GM18870 (cell line): ENCODE results near the gene PLET1.
"Not testable (repeated sequence)": the region's sequence is repeated elsewhere in the genome, so short reads cannot be mapped to it uniquely, and the experiment has no call there.

Experiments
- ATAC-seq: cut with Tn5 transposase; IDR thresholded peaks from one replicate; pipeline ENCODE4 v1.9.1; 2021; ENCODE audit warnings: moderate library complexity; ENCODE audit not compliant: unreplicated experiment

Gene PLET1

DNA sequence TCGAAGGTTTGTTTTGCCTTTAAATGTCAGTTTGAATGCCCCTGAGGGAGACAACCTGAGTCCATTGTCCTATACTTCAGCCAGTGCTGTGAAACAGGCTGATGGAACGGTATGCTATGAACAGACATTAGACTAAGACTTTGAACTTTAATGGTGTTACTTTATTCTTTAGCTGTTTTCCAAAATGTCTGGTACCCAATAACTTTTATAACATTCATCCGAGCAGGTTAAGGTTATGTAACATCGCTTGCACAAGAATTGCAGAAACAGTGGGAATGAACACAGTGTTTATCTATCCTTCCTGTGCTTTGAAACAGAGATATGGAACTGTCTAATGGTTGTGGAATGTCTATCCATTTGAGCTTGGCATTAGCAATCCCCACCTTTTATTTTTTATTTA is 46.9 kb downstream of the PLET1 start:
- no peak for ATAC-seq

- ATAC-seq: no peak
Observed at GRCh38 chr11:112212710-112213109, 48.0 kb downstream of the PLET1 start.

DNA sequence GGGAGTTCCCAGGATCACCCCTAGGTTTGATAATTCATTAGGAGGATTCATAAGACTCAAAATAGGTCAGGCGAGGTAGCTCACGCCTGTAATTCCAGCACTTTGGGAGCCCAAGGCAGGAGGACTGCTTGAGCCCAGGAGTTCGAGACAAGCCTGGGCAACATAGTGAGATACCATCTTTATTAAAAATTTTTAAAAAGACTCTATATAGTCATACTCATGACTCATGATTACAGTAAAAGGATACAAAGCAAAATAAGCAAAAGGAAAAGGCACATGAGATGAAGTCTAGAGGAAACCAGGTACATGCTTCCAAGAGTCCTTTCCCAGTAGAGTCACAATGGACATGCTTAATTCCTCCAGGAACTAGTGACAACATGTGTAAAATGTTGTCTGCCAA is 48.4 kb downstream of the PLET1 start:
- ATAC-seq: no peak

DNA sequence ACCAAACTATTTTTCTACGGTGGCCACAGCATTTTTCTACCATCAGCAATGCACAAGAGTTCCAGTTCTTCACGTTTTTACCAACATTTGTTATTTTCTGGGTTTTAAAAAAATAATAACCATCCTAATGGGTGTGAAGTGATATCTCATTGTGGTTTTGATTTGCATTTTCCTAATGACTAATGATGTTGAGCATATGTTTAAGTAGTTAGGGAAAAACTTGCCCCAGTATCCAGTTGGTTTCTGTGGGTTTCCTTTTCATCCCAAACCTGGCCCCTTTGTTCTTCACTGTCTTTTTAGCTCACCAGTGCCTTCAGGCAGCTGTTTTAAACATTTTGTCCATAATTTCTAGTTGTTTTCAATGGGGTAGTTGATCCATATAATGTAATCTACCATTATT is 49.1 kb downstream of the PLET1 start:
- ATAC-seq: no peak

- ATAC-seq: no peak
Observed at GRCh38 chr11:112210890-112211289, 49.8 kb downstream of the PLET1 start.

GRCh38 chr11:112206071-112206470 is 54.6 kb downstream of the PLET1 start:
- ATAC-seq: no peak

GRCh38 chr11:112200252-112200651 is 60.4 kb downstream of the PLET1 start:
- no peak for ATAC-seq

GRCh38 chr11:112199101-112199500 is 61.6 kb downstream of the PLET1 start:
- not testable (repeated sequence) for ATAC-seq
